PFSK-1 (cell line): ENCODE results near the gene FHL3.

Source experiments
- FOXP2 ChIP-seq: optimal IDR thresholded peaks from 2 replicates; pipeline ENCODE3; 2011; ENCODE audit warnings: borderline replicate concordance, control low read depth, inconsistent platforms; ENCODE audit not compliant: insufficient read depth; ENCODE audit errors: extremely low read length, extremely low read depth
- POLR2AphosphoS5 ChIP-seq: IDR thresholded peaks from 2 replicates; pipeline ENCODE4 v1.6.1; 2012; ENCODE audit warnings: low read depth, mild to moderate bottlenecking, control low read depth, low read length, moderate library complexity
- REST ChIP-seq, 2 experiments: IDR thresholded peaks; 2 replicates each; pipeline versions ENCODE4 v1.6.1 to v1.8.0; 2011 to 2012; ENCODE audit warnings: low read depth in 2 of 2, low read length in 2 of 2, control low read depth in 1 of 2, inconsistent platforms in 1 of 2, mild to moderate bottlenecking in 1 of 2, moderate library complexity in 1 of 2; ENCODE audit not compliant: insufficient read depth in 1 of 2
- SIN3A ChIP-seq: IDR thresholded peaks from 2 replicates; pipeline ENCODE4 v1.6.1; 2012; ENCODE audit warnings: mild to moderate bottlenecking, low read length, moderate library complexity, borderline replicate concordance; ENCODE audit not compliant: insufficient read depth
- TAF1 ChIP-seq: IDR thresholded peaks from 2 replicates; pipeline ENCODE4 v1.6.1; 2012; ENCODE audit warnings: low read length, control low read depth, borderline replicate concordance; ENCODE audit not compliant: insufficient read depth

Gene FHL3

GRCh38 chr1:38004284-38005108 lies 818 bp downstream of the FHL3 start:
- no peak for TF ChIP-seq POLR2AphosphoS5
- TF ChIP-seq TAF1, result no peak
- no peak for TF ChIP-seq FOXP2
- no peak for TF ChIP-seq SIN3A
- TF ChIP-seq REST (IDR thresholded peaks at IDR 0.05; ENCODE audit: insufficient read depth in 1 of 2, low read depth in 2 of 2, low read length in 2 of 2), result no peak

- TF ChIP-seq FOXP2 (no peak), TAF1 (no peak), REST (IDR thresholded peaks at IDR 0.05; ENCODE audit: insufficient read depth in 1 of 2, low read depth in 2 of 2, low read length in 2 of 2) (no peak), POLR2AphosphoS5 (no peak), SIN3A (no peak)
Observed at GRCh38 chr1:38003261-38004250, 1.8 kb downstream of the FHL3 start.

GRCh38 chr1:38000529-38001455 lies 4.5 kb downstream of the FHL3 start:
- TF ChIP-seq TAF1, result no peak
- TF ChIP-seq SIN3A, result no peak

- TF ChIP-seq POLR2AphosphoS5 (no peak), TAF1 (no peak), REST (IDR thresholded peaks at IDR 0.05; ENCODE audit: insufficient read depth in 1 of 2, low read depth in 2 of 2, low read length in 2 of 2) (no peak), FOXP2 (no peak), SIN3A (no peak)
Observed at GRCh38 chr1:38000233-38000528, 5.1 kb downstream of the FHL3 start.
